PC-3 (cell line): ENCODE data around the gene PCGF2. TPM values are rescaled to one million over a fixed set of nuclear protein-coding genes. Genes with fewer than 3 reads are reported as not detected.

Source experiments
- ATAC-seq: fragments of 200-7000 bp; cut with Tn5 transposase; 2 replicates; pipeline ENCODE4 v1.9.1; 2020; ENCODE audit warnings: mild to moderate bottlenecking, moderate library complexity
- BruUV-seq: library from RNA; stranded (reverse); fragments of 400-500 nt; replicated peaks from 2 replicates; lab custom pipeline; 2021; lab: Mats Ljungman, UMichigan
- CTCF ChIA-PET: fragments of 300-600 bp; sonication (Branson Sonifier 250); formaldehyde crosslinking; loops from one replicate; lab custom pipeline; 2022; ENCODE audit warnings: antibody characterized with exemption; lab: Charles Lee
- POLR2A ChIA-PET: fragments of 300-600 bp; sonication (Branson Sonifier 250); formaldehyde crosslinking; loops from one replicate; lab custom pipeline; 2022; ENCODE audit warnings: antibody characterized with exemption; ENCODE audit not compliant: unreplicated experiment; lab: Charles Lee
- DNase-seq: peaks from one replicate; pipeline ENCODE4 v3.0.0-alpha.2; 2015
- H2AFZ ChIP-seq: fragments of 300-600 bp; sonication (generic); 2 replicates; pipeline ENCODE4 v1.6.0; 2016; ENCODE audit warnings: antibody characterized with exemption, low read length
- H3F3A ChIP-seq: fragments of 300-600 bp; sonication (generic); one replicate; pipeline ENCODE4 v1.6.0; 2017; ENCODE audit warnings: antibody characterized with exemption, low read length, control low read depth, mild to moderate bottlenecking; ENCODE audit not compliant: unreplicated experiment
- H3K27ac ChIP-seq: fragments of 300-600 bp; sonication (generic); 2 replicates; pipeline ENCODE4 v1.5.1; 2016; ENCODE audit warnings: mild to moderate bottlenecking, low read length
- H3K27me3 ChIP-seq: fragments of 300-600 bp; sonication (generic); 2 replicates; pipeline ENCODE4 v1.6.1; 2016; ENCODE audit warnings: low read length, mixed read lengths
- H3K36me3 ChIP-seq: fragments of 300-600 bp; sonication (generic); 2 replicates; pipeline ENCODE4 v1.6.1; 2016; ENCODE audit warnings: low read depth, mixed run types, low read length, mixed read lengths
- H3K4me1 ChIP-seq: fragments of 300-600 bp; sonication (generic); 2 replicates; pipeline ENCODE4 v1.5.1; 2016; ENCODE audit warnings: low read length; ENCODE audit not compliant: insufficient read depth
- H3K4me2 ChIP-seq: fragments of 300-600 bp; sonication (generic); 2 replicates; pipeline ENCODE4 v1.6.0; 2016; ENCODE audit warnings: low read length
- H3K4me3 ChIP-seq: fragments of 300-600 bp; sonication (generic); 2 replicates; pipeline ENCODE4 v1.5.1; 2016; ENCODE audit warnings: mild to moderate bottlenecking, low read length, mixed read lengths
- H3K79me2 ChIP-seq: fragments of 300-600 bp; sonication (generic); 2 replicates; pipeline ENCODE4 v1.6.1; 2017; ENCODE audit warnings: low read length, mixed read lengths
- H3K9ac ChIP-seq: fragments of 300-600 bp; sonication (generic); 2 replicates; pipeline ENCODE4 v1.6.0; 2016; ENCODE audit warnings: mild to moderate bottlenecking, low read length
- H3K9me2 ChIP-seq: fragments of 300-600 bp; sonication (generic); replicated peaks from 2 replicates; pipeline ENCODE4 v1.6.1; 2016; ENCODE audit warnings: mixed run types, low read length, mixed read lengths
- H3K9me3 ChIP-seq: fragments of 300-600 bp; sonication (generic); 2 replicates; pipeline ENCODE4 v1.6.1; 2016; ENCODE audit warnings: low read length, mixed read lengths
- H4K20me1 ChIP-seq: fragments of 300-600 bp; sonication (generic); 2 replicates; pipeline ENCODE4 v1.6.1; 2016; ENCODE audit warnings: low read length, mixed read lengths
- EZH2 ChIP-seq: fragments of 300-600 bp; sonication (generic); IDR thresholded peaks from one replicate; pipeline ENCODE4 v1.6.1; 2017; ENCODE audit warnings: antibody characterized with exemption, mild to moderate bottlenecking, low read length; ENCODE audit not compliant: unreplicated experiment
- EZH2phosphoT487 ChIP-seq: fragments of 300-600 bp; sonication (generic); IDR thresholded peaks from 2 replicates; pipeline ENCODE4 v1.6.1; 2018; ENCODE audit warnings: mild to moderate bottlenecking, antibody characterized with exemption, low read length, borderline replicate concordance
- intact Hi-C: fragments of 100-400 bp; cut with micrococcal nuclease; formaldehyde crosslinking; loops from 2 replicates; pipeline ENCODE4 v1.9.0; 2023
- total RNA-seq: library from RNA; depleted of rRNA; stranded (reverse); fragments of >200 nt; gene quantifications from 2 replicates; pipeline ENCODE4 v1.2.3, GENCODE V29; 2014
- TF ChIP-seq, protein P1 (sequence below): fragments of 300-600 bp; sonication (generic); conservative IDR thresholded peaks from 2 replicates; pipeline ENCODE4 v1.5.1; 2017; ENCODE audit warnings: antibody characterized with exemption, low read depth, mild to moderate bottlenecking, low read length

Gene PCGF2
- total RNA-seq, 1 experiment from 2014 or later = 14.1 TPM

DNA sequence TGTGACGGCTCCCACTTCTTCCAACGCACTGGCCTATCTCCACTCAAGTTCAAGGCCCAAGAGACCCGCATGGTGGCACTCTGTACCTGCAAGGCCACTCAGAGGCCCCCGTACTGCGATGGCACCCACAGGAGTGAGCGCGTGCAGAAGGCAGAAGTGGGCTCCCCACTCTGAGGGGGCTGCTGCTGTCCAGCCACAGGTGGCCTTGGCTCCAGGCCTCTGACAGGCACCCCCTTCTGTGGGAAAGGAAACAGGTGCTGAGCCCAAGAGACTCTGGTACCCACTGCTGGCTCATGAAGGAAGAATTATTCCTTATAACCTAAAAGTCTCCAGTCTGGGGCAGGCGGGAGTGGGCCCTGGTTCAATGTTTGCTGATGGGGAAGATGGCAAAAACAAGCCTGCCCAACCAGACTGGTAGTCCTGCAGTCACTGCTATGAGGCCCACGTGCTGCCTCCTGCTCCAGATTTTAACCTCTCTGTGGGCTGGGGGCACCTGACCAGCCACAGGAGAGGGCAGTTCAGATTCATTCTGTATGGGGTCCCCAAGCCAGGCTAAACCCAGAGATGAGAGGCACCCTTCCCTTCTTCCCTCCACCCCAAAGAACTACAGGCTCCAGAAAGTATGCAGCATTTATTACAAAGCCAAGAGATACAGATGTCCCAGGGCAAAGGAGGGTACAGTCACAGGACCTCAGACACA lies 14.7 kb downstream of the PCGF2 start:
- no peaks in the 10 kb centered on the region for H3F3A ChIP-seq
- H3K27me3 ChIP-seq = no peaks in the 10 kb centered on the region
- no TSS peak for BruUV-seq
- no peak overlapping the region for H3K9ac ChIP-seq
- H3K27ac ChIP-seq = no peak overlapping the region
- intact Hi-C loops = no loop called here
- ChIA-PET CTCF (no interaction called here), POLR2A (no interaction called here)
- TF ChIP-seq EZH2phosphoT487 = no peak
- TF ChIP-seq EZH2 = no peak
- TF ChIP-seq, protein P1, sequence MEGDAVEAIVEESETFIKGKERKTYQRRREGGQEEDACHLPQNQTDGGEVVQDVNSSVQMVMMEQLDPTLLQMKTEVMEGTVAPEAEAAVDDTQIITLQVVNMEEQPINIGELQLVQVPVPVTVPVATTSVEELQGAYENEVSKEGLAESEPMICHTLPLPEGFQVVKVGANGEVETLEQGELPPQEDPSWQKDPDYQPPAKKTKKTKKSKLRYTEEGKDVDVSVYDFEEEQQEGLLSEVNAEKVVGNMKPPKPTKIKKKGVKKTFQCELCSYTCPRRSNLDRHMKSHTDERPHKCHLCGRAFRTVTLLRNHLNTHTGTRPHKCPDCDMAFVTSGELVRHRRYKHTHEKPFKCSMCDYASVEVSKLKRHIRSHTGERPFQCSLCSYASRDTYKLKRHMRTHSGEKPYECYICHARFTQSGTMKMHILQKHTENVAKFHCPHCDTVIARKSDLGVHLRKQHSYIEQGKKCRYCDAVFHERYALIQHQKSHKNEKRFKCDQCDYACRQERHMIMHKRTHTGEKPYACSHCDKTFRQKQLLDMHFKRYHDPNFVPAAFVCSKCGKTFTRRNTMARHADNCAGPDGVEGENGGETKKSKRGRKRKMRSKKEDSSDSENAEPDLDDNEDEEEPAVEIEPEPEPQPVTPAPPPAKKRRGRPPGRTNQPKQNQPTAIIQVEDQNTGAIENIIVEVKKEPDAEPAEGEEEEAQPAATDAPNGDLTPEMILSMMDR = no peak
- DNase-seq (no peak), ATAC-seq (no peak)
- H3K79me2 ChIP-seq = peaks cover 23% of the 10 kb centered on the region
- H3K9me3 ChIP-seq = no peaks in the 10 kb centered on the region
- H3K4me3 ChIP-seq = no peak overlapping the region
- H3K4me2 ChIP-seq = no peak overlapping the region
- no peak overlapping the region for H2AFZ ChIP-seq
- H3K9me2 ChIP-seq = no peaks in the 10 kb centered on the region
- H3K36me3 ChIP-seq = no peaks in the 10 kb centered on the region; the same call in 1 of the 2 replicates
- H3K4me1 ChIP-seq = peaks cover 20% of the 10 kb centered on the region
- 0 out of 2 replicates have a peak, but pooled peaks cover 4% of the 10 kb centered on the region for H4K20me1 ChIP-seq

DNA sequence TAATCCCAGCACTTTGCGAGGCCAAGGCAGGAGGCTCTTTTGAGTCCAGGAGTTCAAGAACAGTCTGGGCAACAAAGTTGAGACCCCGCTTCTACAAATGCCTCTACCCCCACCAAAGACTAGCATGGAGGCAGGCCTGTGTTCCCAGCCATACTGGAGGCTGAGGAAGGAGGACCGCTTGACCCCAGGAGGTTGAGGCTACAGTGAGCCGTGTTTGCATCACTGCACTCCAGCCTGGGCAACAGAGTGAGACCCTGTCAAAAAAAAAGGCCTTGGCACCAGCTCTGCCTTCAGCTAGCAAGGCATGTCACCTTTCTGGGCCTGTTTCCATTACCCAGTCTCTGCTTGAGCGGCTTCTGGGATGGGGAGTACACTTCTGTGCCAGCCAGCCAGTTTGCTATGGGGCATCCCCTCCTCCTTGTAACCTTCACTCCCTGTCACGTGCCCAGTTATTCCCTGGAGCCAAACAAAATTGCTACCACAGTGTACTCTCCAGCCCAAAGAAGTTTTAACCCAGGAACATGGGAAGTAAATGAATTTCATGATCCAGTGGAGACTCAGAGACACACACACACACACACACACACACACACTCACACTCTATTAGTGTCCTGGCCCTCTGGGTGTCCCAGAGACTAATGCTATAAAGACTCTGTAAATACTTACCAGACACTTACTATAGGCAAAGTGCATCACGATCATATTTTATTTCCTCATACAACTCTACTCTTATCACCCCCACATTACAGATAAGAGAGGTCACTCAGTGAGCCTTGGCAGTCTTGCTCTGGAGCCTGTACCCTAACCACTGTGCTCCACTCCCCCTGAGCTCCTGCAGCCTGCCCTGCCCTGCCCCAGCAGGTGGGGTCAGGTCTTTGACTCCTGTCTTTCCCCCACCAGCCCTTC lies 15.5 kb downstream of the PCGF2 start:
- H3F3A ChIP-seq = no peaks in the 10 kb centered on the region
- H3K4me2 ChIP-seq = peak overlapping the region; percentile 97
- DNase-seq = no peak
- ChIA-PET CTCF (no interaction called here), POLR2A (no interaction called here)
- H3K27me3 ChIP-seq = no peaks in the 10 kb centered on the region
- intact Hi-C loops = no loop called here
- no peaks in the 10 kb centered on the region for H3K36me3 ChIP-seq
- no peak overlapping the region for H3K9ac ChIP-seq
- peaks cover 23% of the 10 kb centered on the region for H3K79me2 ChIP-seq
- H4K20me1 ChIP-seq = 0 out of 2 replicates have a peak, but pooled peaks cover 4% of the 10 kb centered on the region
- peaks cover 20% of the 10 kb centered on the region for H3K4me1 ChIP-seq
- no peak overlapping the region for H2AFZ ChIP-seq
- no peak overlapping the region for H3K4me3 ChIP-seq
- TF ChIP-seq EZH2phosphoT487 = no peak
- no TSS peak for BruUV-seq
- H3K9me2 ChIP-seq = no peaks in the 10 kb centered on the region
- no peaks in the 10 kb centered on the region for H3K9me3 ChIP-seq
- no peak for ATAC-seq
- no peak overlapping the region for H3K27ac ChIP-seq

DNA sequence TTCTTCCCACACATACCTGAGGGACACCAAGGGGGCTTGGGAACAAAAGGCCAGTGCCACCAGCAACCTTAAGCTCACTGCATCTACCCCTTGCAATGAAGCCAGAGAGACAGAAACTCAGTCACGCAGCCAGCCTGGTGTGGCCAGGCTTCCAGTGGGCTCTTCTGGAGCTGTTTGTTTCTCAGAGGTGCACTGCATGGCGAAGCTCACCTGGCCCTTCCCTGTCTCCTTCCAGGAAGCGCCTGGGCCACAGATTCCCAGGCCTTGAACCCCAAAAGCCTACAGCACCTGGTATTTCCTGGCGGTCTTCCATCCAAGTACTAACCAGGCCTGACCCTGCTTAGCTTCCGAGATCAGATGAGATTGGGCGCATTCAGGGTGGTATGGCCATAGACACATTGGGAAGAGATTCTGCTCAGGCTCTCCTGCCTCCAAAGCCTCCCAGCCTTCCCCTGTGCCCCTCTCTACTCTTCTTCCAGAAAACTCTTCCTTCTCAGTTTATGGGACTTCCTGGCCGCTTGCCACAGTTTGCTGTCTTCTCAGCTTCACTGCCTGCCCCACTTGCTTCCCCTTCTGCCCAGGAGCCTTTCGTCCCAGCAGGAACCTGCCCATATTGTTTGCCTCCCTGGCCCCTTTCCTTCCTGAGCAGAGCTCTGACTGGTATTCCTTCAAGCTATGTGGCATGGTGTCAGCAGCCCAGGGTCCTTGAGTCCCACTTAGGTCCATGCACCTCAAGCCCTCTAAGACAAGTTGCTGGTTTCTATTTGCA lies 16.4 kb downstream of the PCGF2 start:
- POLR2A ChIA-PET = no interaction called here
- intact Hi-C loops = no loop called here
- peak overlapping the region; percentile 95 for H3K4me3 ChIP-seq

More for the DNA sequence above, 16.4 kb downstream of the PCGF2 start:
- no peak for TF ChIP-seq EZH2phosphoT487
- no peak for TF ChIP-seq EZH2
- TF ChIP-seq, protein P1 = no peak
- peaks cover 23% of the 10 kb centered on the region for H3K79me2 ChIP-seq
- ATAC-seq (no peak), DNase-seq (no peak)
- CTCF ChIA-PET = no interaction called here
- BruUV-seq = no TSS peak
- no peaks in the 10 kb centered on the region for H3K9me2 ChIP-seq
- H3K4me2 ChIP-seq = peak overlapping the region; percentile 97
- no peak overlapping the region for H2AFZ ChIP-seq
- H3K9me3 ChIP-seq = no peaks in the 10 kb centered on the region
- no peak overlapping the region for H3K9ac ChIP-seq
- H3K27me3 ChIP-seq = no peaks in the 10 kb centered on the region
- H3K4me1 ChIP-seq = peaks cover 20% of the 10 kb centered on the region
- 0 out of 2 replicates have a peak, but pooled peaks cover 4% of the 10 kb centered on the region for H4K20me1 ChIP-seq
- no peaks in the 10 kb centered on the region for H3F3A ChIP-seq
- no peak overlapping the region for H3K27ac ChIP-seq
- H3K36me3 ChIP-seq = no peaks in the 10 kb centered on the region
